K562 (cell line): Measurements from ENCODE around the gene TARS2. TPM values are rescaled to one million over a fixed set of nuclear protein-coding genes. Genes with fewer than 3 reads are reported as not detected.

Source experiments
- ARID2 ChIP-seq: fragments of 450-650 bp; IDR thresholded peaks from 2 replicates; pipeline ENCODE4 v1.6.1; 2017; ENCODE audit warnings: antibody characterized with exemption, mild to moderate bottlenecking
- CBX5 ChIP-seq: IDR thresholded peaks from 2 replicates; pipeline ENCODE4 v1.6.1; 2014; ENCODE audit warnings: low read depth, borderline replicate concordance
- CBX8 ChIP-seq: fragments of 200-600 bp; sonication (generic); IDR thresholded peaks from 2 replicates; pipeline ENCODE4 v1.6.1; 2012; ENCODE audit warnings: borderline replicate concordance, mixed run types, low read depth, mild to moderate bottlenecking, moderate library complexity, mixed read lengths, low read length, control low read depth, inconsistent platforms; ENCODE audit not compliant: poor library complexity, severe bottlenecking; ENCODE audit errors: extremely low read depth
- DMBX1 ChIP-seq: fragments of 250-450 bp; sonication (Bioruptor Pico); IDR thresholded peaks from 2 replicates; pipeline ENCODE4 v1.8.0; 2022; ENCODE audit warnings: inconsistent platforms, mild to moderate bottlenecking, moderate library complexity, borderline replicate concordance
- HDAC2 ChIP-seq: fragments of 450-650 bp; IDR thresholded peaks from 2 replicates; pipeline ENCODE4 v1.6.1; 2016; ENCODE audit warnings: mild to moderate bottlenecking
- JUN ChIP-seq, 2 experiments: sonication (generic) in 1 of 2; formaldehyde crosslinking in 1 of 2; IDR thresholded peaks; 2 replicates each; pipeline versions ENCODE4 v1.6.1 to v1.8.0; 2012 to 2022; ENCODE audit warnings: borderline replicate concordance in 2 of 2, mild to moderate bottlenecking in 2 of 2, improper control_type of control experiment in 1 of 2, low read depth in 1 of 2, low read length in 1 of 2, missing genetic modification reagents in 1 of 2
- MAFG ChIP-seq: fragments of 450-650 bp; conservative IDR thresholded peaks from 2 replicates; pipeline ENCODE4 v1.6.1; 2016; ENCODE audit warnings: missing genetic modification characterization, missing compliant biosample characterization
- MCM2 ChIP-seq: fragments of 450-650 bp; IDR thresholded peaks from 2 replicates; pipeline ENCODE4 v1.6.1; 2017; ENCODE audit warnings: low read depth, mild to moderate bottlenecking
- MTA3 ChIP-seq: fragments of 450-650 bp; formaldehyde crosslinking; IDR thresholded peaks from 2 replicates; pipeline ENCODE4 v1.6.1; 2017; ENCODE audit warnings: mild to moderate bottlenecking, borderline replicate concordance
- NFIX ChIP-seq: fragments of 250-450 bp; sonication (Bioruptor Pico); IDR thresholded peaks from 2 replicates; pipeline ENCODE4 v1.4.0; 2020; ENCODE audit warnings: low read depth, mild to moderate bottlenecking, moderate library complexity
- PHB2 ChIP-seq: fragments of 450-650 bp; IDR thresholded peaks from 2 replicates; pipeline ENCODE4 v1.6.1; 2017; ENCODE audit warnings: low read depth
- POLR2H ChIP-seq: IDR thresholded peaks from 2 replicates; pipeline ENCODE4 v1.6.1; 2016; ENCODE audit warnings: missing genetic modification characterization, low read depth, mild to moderate bottlenecking, control low read depth, missing compliant biosample characterization, moderate library complexity
- PRMT5 ChIP-seq: sonication (generic); formaldehyde crosslinking; IDR thresholded peaks from 2 replicates; pipeline ENCODE4 v1.5.0; 2020; ENCODE audit warnings: missing genetic modification reagents
- RAD51 ChIP-seq: fragments of 450-650 bp; IDR thresholded peaks from 2 replicates; pipeline ENCODE4 v1.7.1; 2016; ENCODE audit warnings: low read depth, mild to moderate bottlenecking, borderline replicate concordance
- RBM34 ChIP-seq: fragments of 200-400 bp; formaldehyde crosslinking; IDR thresholded peaks from 2 replicates; pipeline ENCODE4 v1.6.1; 2018; ENCODE audit warnings: low read length, borderline replicate concordance; ENCODE audit not compliant: insufficient read depth
- TAF1 ChIP-seq: IDR thresholded peaks from 2 replicates; pipeline ENCODE4 v1.6.1; 2011; ENCODE audit warnings: mild to moderate bottlenecking, low read length, moderate library complexity; ENCODE audit not compliant: insufficient read depth, control insufficient read depth, severe bottlenecking; ENCODE audit errors: extremely low read depth
- TCF3 ChIP-seq: sonication (generic); formaldehyde crosslinking; IDR thresholded peaks from 2 replicates; pipeline ENCODE4 v1.4.0; 2020; ENCODE audit warnings: mild to moderate bottlenecking, missing genetic modification reagents
- TCFL5 ChIP-seq: fragments of 250-450 bp; sonication (Bioruptor Pico); conservative IDR thresholded peaks from 2 replicates; pipeline ENCODE4 v1.6.1; 2021; ENCODE audit warnings: mild to moderate bottlenecking, moderate library complexity, matching md5 sums
- ZFP1 ChIP-seq: fragments of 450-650 bp; formaldehyde crosslinking; IDR thresholded peaks from 2 replicates; pipeline ENCODE4 v1.4.0; 2020; ENCODE audit warnings: mild to moderate bottlenecking, mixed read lengths
- ZNF311 ChIP-seq: fragments of 250-450 bp; sonication (Bioruptor Pico); IDR thresholded peaks from 2 replicates; pipeline ENCODE4 v1.4.0; 2020; ENCODE audit warnings: mild to moderate bottlenecking, moderate library complexity
- ZNF79 ChIP-seq: fragments of 250-450 bp; sonication (Bioruptor Pico); IDR thresholded peaks from 2 replicates; pipeline ENCODE4 v1.4.0; 2020; ENCODE audit warnings: low read depth, mild to moderate bottlenecking, moderate library complexity
- polyA plus RNA-seq, 8 experiments: library from polyadenylated mRNA; depleted of rRNA in 4 of 8; stranded (reverse) in 5 of 8; unstranded in 3 of 8; fragments of >200 nt; fragmentation: Nextera tagmentation in 2 of 8; fragmentation: Illumina TruSeq in 1 of 8; extraction: Ambion mirVana in 2 of 8; extraction: Trizol in 1 of 8; gene quantifications; 2 replicates each; pipeline versions ENCODE4 v1.2.1 to v1.2.3, GENCODE V29; 2011 to 2014; ENCODE audit warnings: inconsistent platforms in 1 of 8, missing spikeins in 1 of 8
- total RNA-seq, 7 experiments: library from RNA; depleted of rRNA in 6 of 7; stranded (reverse); fragments of >200 nt in 6 of 7; fragmentation: Illumina TruSeq in 2 of 7; extraction: Trizol in 2 of 7; gene quantifications; 2 replicates each; pipeline versions ENCODE4 v1.2.1 to v1.2.3, GENCODE V29; 2011 to 2021; ENCODE audit warnings: low replicate concordance in 1 of 7
- TF ChIP-seq, protein P1 (sequence below): sonication (generic); formaldehyde crosslinking; IDR thresholded peaks from 2 replicates; pipeline ENCODE4 v1.9.0; 2022; ENCODE audit warnings: mild to moderate bottlenecking, missing genetic modification reagents
- TF ChIP-seq, protein P2 (sequence below): sonication (generic); formaldehyde crosslinking; IDR thresholded peaks from 2 replicates; pipeline ENCODE4 v1.8.0; 2022; ENCODE audit warnings: mild to moderate bottlenecking, missing genetic modification reagents
- TF ChIP-seq, protein P3 (sequence below): fragments of 450-650 bp; IDR thresholded peaks from 2 replicates; pipeline ENCODE4 v1.6.1; 2017; ENCODE audit warnings: mild to moderate bottlenecking, moderate library complexity

Gene TARS2
- total and polyA plus RNA-seq, 9 of the 15 experiments (the other 6 are each of a cell fraction or from before 2014, with no cell fraction given), result 17.0 to 64.2 (median 39.4) TPM

DNA sequence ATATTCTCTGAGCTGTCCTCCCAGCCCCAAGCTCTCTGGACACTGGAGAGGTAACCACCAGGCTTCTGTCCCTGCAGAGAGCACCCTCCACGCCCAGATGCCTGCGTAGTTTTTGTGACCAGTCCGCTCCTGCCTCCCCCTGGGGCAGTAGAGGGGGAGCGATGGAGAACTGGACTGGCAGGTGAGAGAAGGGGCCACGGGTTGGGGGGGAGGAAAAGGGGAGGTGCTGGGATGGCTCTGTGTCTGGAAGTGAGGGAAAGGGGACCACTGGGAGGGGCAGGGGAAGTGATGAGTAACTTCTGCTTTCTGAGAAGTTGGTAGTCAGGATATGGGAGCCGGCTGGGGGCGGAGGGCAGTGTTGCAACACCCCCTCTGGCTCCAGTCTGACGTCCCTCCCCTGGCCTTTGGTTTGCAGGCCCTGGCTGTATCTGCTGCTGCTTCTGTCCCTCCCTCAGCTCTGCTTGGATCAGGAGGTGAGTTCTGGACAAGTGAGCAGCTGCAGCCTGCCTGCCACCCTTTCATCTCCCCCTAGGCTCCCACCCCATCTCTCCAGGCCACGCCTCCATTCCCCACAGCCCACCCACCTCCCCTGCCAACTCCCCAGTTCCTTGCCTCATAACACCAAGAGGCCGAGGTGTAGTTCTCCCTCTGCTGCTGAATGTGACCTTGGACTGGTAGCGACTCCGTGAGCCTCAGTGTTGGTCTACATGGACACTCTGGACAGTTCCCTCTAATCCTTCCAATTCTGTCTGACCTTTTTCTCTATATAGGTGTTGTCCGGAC is 65.1 kb downstream of the TARS2 start (continued):
- TF ChIP-seq, protein P1, sequence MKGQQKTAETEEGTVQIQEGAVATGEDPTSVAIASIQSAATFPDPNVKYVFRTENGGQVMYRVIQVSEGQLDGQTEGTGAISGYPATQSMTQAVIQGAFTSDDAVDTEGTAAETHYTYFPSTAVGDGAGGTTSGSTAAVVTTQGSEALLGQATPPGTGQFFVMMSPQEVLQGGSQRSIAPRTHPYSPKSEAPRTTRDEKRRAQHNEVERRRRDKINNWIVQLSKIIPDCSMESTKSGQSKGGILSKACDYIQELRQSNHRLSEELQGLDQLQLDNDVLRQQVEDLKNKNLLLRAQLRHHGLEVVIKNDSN (CRISPR knock-in tag), result no peak
- peak; percentile 50 for TF ChIP-seq TAF1
- TF ChIP-seq ARID2, result no peak
- TF ChIP-seq, protein P2, sequence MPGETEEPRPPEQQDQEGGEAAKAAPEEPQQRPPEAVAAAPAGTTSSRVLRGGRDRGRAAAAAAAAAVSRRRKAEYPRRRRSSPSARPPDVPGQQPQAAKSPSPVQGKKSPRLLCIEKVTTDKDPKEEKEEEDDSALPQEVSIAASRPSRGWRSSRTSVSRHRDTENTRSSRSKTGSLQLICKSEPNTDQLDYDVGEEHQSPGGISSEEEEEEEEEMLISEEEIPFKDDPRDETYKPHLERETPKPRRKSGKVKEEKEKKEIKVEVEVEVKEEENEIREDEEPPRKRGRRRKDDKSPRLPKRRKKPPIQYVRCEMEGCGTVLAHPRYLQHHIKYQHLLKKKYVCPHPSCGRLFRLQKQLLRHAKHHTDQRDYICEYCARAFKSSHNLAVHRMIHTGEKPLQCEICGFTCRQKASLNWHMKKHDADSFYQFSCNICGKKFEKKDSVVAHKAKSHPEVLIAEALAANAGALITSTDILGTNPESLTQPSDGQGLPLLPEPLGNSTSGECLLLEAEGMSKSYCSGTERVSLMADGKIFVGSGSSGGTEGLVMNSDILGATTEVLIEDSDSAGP (CRISPR knock-in tag), result no peak
- no peak for TF ChIP-seq ZFP1
- peak; percentile 78; the same call in 1 of the 2 replicates for TF ChIP-seq HDAC2
- no peak for TF ChIP-seq PHB2
- no peak for TF ChIP-seq CBX8
- TF ChIP-seq ZNF311 (CRISPR knock-in tag), result no peak
- TF ChIP-seq RAD51, result no peak
- TF ChIP-seq MCM2, result no peak
- no peak for TF ChIP-seq PRMT5 (CRISPR knock-in tag)
- TF ChIP-seq DMBX1 (CRISPR knock-in tag), result peak; percentile 49; the same call in 1 of the 2 replicates
- no peak for TF ChIP-seq TCFL5
- TF ChIP-seq JUN (IDR thresholded peaks at IDR 0.05; ENCODE audit: borderline replicate concordance, low read depth, low read length), result 0 out of 2 replicates have a peak, but pooled peaks have one; percentile 41
- TF ChIP-seq JUN (CRISPR knock-in tag; IDR thresholded peaks at IDR 0.05; ENCODE audit: borderline replicate concordance), result no peak
- TF ChIP-seq, protein P3, sequence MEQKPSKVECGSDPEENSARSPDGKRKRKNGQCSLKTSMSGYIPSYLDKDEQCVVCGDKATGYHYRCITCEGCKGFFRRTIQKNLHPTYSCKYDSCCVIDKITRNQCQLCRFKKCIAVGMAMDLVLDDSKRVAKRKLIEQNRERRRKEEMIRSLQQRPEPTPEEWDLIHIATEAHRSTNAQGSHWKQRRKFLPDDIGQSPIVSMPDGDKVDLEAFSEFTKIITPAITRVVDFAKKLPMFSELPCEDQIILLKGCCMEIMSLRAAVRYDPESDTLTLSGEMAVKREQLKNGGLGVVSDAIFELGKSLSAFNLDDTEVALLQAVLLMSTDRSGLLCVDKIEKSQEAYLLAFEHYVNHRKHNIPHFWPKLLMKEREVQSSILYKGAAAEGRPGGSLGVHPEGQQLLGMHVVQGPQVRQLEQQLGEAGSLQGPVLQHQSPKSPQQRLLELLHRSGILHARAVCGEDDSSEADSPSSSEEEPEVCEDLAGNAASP, result no peak
- no peak for TF ChIP-seq RBM34
- TF ChIP-seq MAFG (tag), result no peak
- no peak for TF ChIP-seq ZNF79 (CRISPR knock-in tag)
- TF ChIP-seq NFIX (CRISPR knock-in tag), result no peak
- peak; percentile 69; the same call in 1 of the 2 replicates for TF ChIP-seq MTA3
- TF ChIP-seq CBX5, result no peak
- TF ChIP-seq POLR2H (tag), result no peak
- TF ChIP-seq TCF3 (CRISPR knock-in tag), result peak; percentile 42; the same call in 1 of the 2 replicates
